22Rv1 (cell line): ENCODE measurements around the gene QTRT2.

ENCODE experiments used
- H3K27ac ChIP-seq: fragments of 450-650 bp; 2 replicates; pipeline ENCODE4 v1.5.1; 2017
- ZFX ChIP-seq: fragments of 450-650 bp; IDR thresholded peaks from 2 replicates; pipeline ENCODE4 v1.6.1; 2017; ENCODE audit warnings: antibody characterized with exemption, borderline replicate concordance
- TF ChIP-seq, protein P1 (sequence below): fragments of 450-650 bp; IDR thresholded peaks from 2 replicates; pipeline ENCODE4 v1.5.1; 2017; ENCODE audit warnings: mild to moderate bottlenecking

QTRT2 gene

DNA sequence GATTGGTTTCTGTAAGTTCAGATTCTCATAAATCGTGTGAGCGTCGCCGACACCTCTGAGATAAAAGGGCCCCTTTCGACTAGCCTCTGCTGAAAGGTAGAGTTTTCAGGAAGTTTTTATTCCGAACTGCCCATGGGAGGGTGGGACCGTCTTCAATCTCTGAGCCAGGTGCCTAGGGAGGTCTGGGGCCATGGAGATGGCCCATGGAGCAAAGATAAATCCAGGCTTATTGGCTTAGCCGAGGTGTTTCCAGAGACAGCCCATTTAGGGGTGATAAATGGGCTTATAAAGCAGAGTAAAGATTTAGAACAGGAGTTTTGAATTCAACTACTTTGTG is 442 bp downstream of the QTRT2 start:
- TF ChIP-seq, protein P1, sequence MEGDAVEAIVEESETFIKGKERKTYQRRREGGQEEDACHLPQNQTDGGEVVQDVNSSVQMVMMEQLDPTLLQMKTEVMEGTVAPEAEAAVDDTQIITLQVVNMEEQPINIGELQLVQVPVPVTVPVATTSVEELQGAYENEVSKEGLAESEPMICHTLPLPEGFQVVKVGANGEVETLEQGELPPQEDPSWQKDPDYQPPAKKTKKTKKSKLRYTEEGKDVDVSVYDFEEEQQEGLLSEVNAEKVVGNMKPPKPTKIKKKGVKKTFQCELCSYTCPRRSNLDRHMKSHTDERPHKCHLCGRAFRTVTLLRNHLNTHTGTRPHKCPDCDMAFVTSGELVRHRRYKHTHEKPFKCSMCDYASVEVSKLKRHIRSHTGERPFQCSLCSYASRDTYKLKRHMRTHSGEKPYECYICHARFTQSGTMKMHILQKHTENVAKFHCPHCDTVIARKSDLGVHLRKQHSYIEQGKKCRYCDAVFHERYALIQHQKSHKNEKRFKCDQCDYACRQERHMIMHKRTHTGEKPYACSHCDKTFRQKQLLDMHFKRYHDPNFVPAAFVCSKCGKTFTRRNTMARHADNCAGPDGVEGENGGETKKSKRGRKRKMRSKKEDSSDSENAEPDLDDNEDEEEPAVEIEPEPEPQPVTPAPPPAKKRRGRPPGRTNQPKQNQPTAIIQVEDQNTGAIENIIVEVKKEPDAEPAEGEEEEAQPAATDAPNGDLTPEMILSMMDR: no peak
- TF ChIP-seq ZFX: no peak

DNA sequence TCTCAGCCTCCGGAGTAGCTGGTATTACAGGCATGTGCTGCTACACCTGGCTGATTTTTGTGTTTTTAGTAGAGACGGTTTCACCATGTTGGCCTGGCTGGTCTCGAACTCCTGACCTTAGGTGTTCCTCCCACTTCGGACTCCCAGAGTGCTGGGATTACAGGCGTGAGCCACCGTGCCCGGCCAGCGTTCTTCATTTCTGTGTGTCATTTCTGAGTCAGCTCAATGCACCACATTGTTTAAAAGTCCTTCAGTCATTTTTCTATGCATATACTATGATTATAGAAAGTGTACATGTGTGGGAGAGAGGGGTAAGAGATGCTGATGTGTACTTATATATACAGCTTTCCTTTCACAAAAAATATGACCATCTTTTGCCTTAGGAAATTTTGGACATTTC is 2.1 kb downstream of the QTRT2 start:
- TF ChIP-seq, protein P1: no peak
- H3K27ac ChIP-seq: no peak overlapping the region

More for the DNA sequence above, 442 bp downstream of the QTRT2 start:
- peak overlapping the region; percentile 83 for H3K27ac ChIP-seq

DNA sequence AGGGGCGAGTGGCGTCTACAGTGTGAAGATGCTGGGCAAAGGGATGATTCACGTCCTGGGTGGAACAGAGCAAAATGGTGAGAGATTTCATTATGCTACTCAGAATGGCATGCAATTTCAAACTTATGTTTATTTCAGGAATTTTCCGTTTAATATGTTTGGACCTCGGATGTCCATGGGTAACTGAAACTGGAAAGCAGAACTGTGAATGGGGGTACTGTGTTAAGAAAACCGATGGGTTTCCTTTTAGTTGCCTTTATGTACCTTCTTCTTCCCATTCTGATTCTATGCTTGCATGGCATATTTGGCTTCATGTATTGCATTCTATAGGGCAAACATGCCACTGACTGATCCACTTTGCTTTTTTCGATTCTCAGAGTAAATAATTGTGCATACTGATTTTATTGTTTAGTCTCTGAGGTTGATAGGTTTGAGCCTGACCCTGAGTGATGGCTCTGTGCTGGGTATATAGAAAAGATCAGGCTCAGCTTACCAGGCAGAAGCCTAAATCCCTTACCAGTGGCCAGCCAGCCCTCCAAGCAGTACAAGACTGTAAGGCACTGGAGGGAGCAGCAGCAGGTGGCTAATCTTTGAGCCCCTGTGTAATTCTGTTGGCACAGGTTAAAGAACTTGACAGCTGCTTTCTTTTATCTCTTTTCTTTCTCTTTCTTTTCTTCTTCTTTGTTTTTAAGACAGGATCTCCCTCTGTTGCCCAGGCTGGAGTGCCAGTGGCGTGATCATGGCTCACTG is 4.5 kb downstream of the QTRT2 start:
- H3K27ac ChIP-seq: no peak overlapping the region

GRCh38 chr3:114067804-114068203 is 11.3 kb downstream of the QTRT2 start:
- TF ChIP-seq, protein P1: no peak
- no peak for TF ChIP-seq ZFX
- H3K27ac ChIP-seq: no peak overlapping the region

More for the DNA sequence above, 4.5 kb downstream of the QTRT2 start:
- TF ChIP-seq ZFX: no peak
- TF ChIP-seq, protein P1: no peak

DNA sequence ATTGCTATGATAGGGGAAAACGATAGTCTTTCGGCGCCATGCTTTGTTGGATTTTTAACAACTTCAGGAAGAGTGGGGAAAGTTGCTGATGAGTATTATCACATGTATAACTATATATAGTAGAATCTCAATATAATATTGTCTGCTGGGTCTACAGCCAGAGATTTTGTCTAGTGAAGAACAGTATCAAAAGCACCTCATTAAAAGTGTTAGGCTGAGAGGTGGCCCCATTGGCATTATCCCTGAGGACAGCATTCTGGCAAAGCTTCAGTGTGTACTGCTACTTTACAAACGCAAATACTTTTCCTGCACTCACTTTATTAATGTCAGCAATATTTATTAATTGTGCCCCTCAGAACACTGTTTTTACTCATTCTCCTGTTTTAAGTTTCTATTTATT is 11.8 kb downstream of the QTRT2 start:
- no peak for TF ChIP-seq ZFX
- TF ChIP-seq, protein P1: no peak
- H3K27ac ChIP-seq: no peak overlapping the region

GRCh38 chr3:114071786-114072185 is 15.2 kb downstream of the QTRT2 start:
- TF ChIP-seq, protein P1: no peak
- TF ChIP-seq ZFX: no peak
- no peak overlapping the region for H3K27ac ChIP-seq

- H3K27ac ChIP-seq: no peak overlapping the region
- no peak for TF ChIP-seq ZFX
- TF ChIP-seq, protein P1: no peak
Observed at GRCh38 chr3:114076711-114077110, 20.2 kb downstream of the QTRT2 start.
